PC-3 (cell line): ENCODE measurements around the gene COX6B1.
"Not testable (repeated sequence)": the region's sequence is repeated elsewhere in the genome, so short reads cannot be mapped to it uniquely, and the experiment has no call there.

Experiments used
- CTCF ChIP-seq: fragments of 300-600 bp; sonication (generic); conservative IDR thresholded peaks from 2 replicates; pipeline ENCODE4 v1.5.1; 2017; ENCODE audit warnings: antibody characterized with exemption, low read depth, mild to moderate bottlenecking, low read length
- EZH2 ChIP-seq: fragments of 300-600 bp; sonication (generic); IDR thresholded peaks from one replicate; pipeline ENCODE4 v1.6.1; 2017; ENCODE audit warnings: antibody characterized with exemption, mild to moderate bottlenecking, low read length; ENCODE audit not compliant: unreplicated experiment
- EZH2phosphoT487 ChIP-seq: fragments of 300-600 bp; sonication (generic); IDR thresholded peaks from 2 replicates; pipeline ENCODE4 v1.6.1; 2018; ENCODE audit warnings: mild to moderate bottlenecking, antibody characterized with exemption, low read length, borderline replicate concordance

GRCh38 chr19:35691106-35691505, 43.0 kb downstream of the COX6B1 start:
- not testable (repeated sequence) for TF ChIP-seq CTCF, EZH2phosphoT487, EZH2
